ENCODE data around the gene NEUROG1.

NEUROG1 gene

GRCh38 chr5:135493406-135494180, 42.2 kb downstream of the NEUROG1 start:
- DNase-seq (ENCODE audit: low read depth), result no peak

GRCh38 chr5:135492319-135492626, 43.5 kb downstream of the NEUROG1 start:
- DNase-seq (ENCODE audit: low read depth), result no peak

GRCh38 chr5:135491552-135492318, 44.0 kb downstream of the NEUROG1 start:
- no peak for DNase-seq (ENCODE audit: low read depth)

- no peak for DNase-seq (ENCODE audit: low read depth)
These were observed 44.7 kb downstream of the NEUROG1 start for GRCh38 chr5:135491038-135491551.

GRCh38 chr5:135490245-135491037, 45.3 kb downstream of the NEUROG1 start:
- DNase-seq (ENCODE audit: low read depth), result no peak

- no peak for DNase-seq (ENCODE audit: low read depth)
These were observed 46.1 kb downstream of the NEUROG1 start for GRCh38 chr5:135489466-135490244.

- DNase-seq (ENCODE audit: low read depth), result no peak
These were observed 46.9 kb downstream of the NEUROG1 start for GRCh38 chr5:135488727-135489465.

- no peak for DNase-seq (ENCODE audit: low read depth)
These were observed 47.8 kb downstream of the NEUROG1 start for GRCh38 chr5:135487839-135488514.

- no peak for DNase-seq (ENCODE audit: low read depth)
These were observed 48.7 kb downstream of the NEUROG1 start for GRCh38 chr5:135487037-135487395.

GRCh38 chr5:135486131-135487036, 49.4 kb downstream of the NEUROG1 start:
- no peak for DNase-seq (ENCODE audit: low read depth)

- no peak for DNase-seq (ENCODE audit: low read depth)
These were observed 51.1 kb downstream of the NEUROG1 start for GRCh38 chr5:135484674-135485086.
